ENCODE measurements around the gene TOMM22. TPM values are rescaled to one million over a fixed set of nuclear protein-coding genes. Genes with fewer than 3 reads are reported as not detected.
A peak's percentile ranks its signal among the peaks of the same experiment; 100 is the strongest.

The TOMM22 gene
- total RNA-seq, 1 donor from 2014 or later = 19.3 TPM

- intact Hi-C loops (cut with DNase I) = no loop called here
- H3K4me3 ChIP-seq = peak overlapping the region; percentile 15 to 78
- peaks cover 16 to 50% of the 10 kb centered on the region in 2 donors for H3K4me1 ChIP-seq
- TF ChIP-seq, protein P1, sequence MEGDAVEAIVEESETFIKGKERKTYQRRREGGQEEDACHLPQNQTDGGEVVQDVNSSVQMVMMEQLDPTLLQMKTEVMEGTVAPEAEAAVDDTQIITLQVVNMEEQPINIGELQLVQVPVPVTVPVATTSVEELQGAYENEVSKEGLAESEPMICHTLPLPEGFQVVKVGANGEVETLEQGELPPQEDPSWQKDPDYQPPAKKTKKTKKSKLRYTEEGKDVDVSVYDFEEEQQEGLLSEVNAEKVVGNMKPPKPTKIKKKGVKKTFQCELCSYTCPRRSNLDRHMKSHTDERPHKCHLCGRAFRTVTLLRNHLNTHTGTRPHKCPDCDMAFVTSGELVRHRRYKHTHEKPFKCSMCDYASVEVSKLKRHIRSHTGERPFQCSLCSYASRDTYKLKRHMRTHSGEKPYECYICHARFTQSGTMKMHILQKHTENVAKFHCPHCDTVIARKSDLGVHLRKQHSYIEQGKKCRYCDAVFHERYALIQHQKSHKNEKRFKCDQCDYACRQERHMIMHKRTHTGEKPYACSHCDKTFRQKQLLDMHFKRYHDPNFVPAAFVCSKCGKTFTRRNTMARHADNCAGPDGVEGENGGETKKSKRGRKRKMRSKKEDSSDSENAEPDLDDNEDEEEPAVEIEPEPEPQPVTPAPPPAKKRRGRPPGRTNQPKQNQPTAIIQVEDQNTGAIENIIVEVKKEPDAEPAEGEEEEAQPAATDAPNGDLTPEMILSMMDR (IDR thresholded peaks at IDR 0.05) = no peak
- no peaks in the 10 kb centered on the region for H3K9me3 ChIP-seq
- H3K27ac ChIP-seq = peak overlapping the region; percentile 94 to 98
- H3K36me3 ChIP-seq = peaks cover 0 to 4% of the 10 kb centered on the region in 2 donors
- no peak for DNase-seq (ENCODE audit: low spot score in 2 of 2)
- no peaks in the 10 kb centered on the region for H3K27me3 ChIP-seq
Observed at GRCh38 chr22:38697425-38698089, 15.8 kb downstream of the TOMM22 start.

DNA sequence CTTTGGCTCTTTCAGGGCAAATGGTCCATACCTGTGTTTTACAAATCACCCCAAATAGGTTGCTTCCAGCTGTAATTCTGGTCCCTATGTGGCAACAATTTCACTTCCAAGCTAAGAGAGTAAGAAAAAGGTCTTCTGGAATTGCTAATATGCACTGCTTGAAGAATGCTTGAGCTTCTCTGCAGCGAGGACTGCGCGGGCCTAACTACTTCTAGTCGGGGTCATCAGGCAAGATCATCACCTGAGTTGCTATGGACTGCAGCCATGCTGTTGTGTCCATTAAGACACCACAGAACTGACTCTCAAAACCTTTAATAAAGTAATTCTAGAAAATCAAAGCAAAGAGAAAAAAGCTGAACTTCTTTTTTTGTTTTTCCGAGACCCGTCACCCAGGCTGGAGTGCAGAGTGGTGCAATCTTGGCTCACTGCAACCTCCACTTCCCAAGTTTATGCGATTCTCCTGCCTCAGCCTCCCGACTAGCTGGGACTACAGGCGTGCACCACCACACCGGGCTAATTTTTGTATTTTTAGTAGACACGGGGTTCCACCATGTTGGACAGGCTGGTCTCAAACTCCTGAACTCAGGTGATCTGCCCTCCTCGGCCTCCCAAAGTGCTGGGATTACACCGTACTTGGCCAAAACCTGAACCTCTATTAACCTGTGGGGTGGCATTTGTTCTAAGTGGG is 16.8 kb downstream of the TOMM22 start:
- H3K27me3 ChIP-seq = no peaks in the 10 kb centered on the region
- H3K9me3 ChIP-seq = no peaks in the 10 kb centered on the region
- H3K4me3 ChIP-seq = peak overlapping the region; percentile 70 to 78
- DNase-seq (ENCODE audit: low spot score in 2 of 2) = no peak
- H3K36me3 ChIP-seq = peaks cover 0 to 4% of the 10 kb centered on the region in 2 donors
- peak overlapping the region; percentile 94 to 98 for H3K27ac ChIP-seq
- H3K4me1 ChIP-seq = peaks cover 16 to 48% of the 10 kb centered on the region in 2 donors
- intact Hi-C loops (cut with DNase I) = no loop called here
- TF ChIP-seq, protein P1 (IDR thresholded peaks at IDR 0.05) = no peak

DNA sequence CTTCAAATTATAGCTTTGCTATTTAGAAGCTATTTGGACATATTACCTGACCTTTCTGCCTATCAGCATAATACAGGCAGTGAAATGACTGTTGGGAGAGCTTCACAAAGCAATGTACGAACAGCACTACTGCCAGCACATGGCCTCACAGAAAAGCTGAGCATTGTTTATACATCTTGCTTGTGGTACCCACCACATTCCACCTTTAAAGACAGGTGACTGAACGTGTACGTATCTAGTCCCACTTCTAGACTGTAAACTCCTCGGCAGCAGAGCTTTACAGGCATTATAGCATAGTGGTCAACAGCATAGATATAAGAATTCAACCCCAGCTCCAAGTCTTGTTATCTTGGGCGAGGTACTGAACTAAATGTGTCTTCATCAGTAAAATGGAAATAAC is 17.4 kb downstream of the TOMM22 start:
- peaks cover 16 to 44% of the 10 kb centered on the region in 2 donors for H3K4me1 ChIP-seq
- peak overlapping the region; percentile 70 to 78 for H3K4me3 ChIP-seq
- TF ChIP-seq, protein P1 (IDR thresholded peaks at IDR 0.05) = no peak
- peaks cover 0 to 4% of the 10 kb centered on the region in 2 donors for H3K36me3 ChIP-seq
- no peaks in the 10 kb centered on the region for H3K27me3 ChIP-seq
- DNase-seq (ENCODE audit: low spot score in 2 of 2) = no peak
- peak overlapping the region; percentile 94 to 98 for H3K27ac ChIP-seq
- intact Hi-C loops (cut with DNase I) = no loop called here
- no peaks in the 10 kb centered on the region for H3K9me3 ChIP-seq

DNA sequence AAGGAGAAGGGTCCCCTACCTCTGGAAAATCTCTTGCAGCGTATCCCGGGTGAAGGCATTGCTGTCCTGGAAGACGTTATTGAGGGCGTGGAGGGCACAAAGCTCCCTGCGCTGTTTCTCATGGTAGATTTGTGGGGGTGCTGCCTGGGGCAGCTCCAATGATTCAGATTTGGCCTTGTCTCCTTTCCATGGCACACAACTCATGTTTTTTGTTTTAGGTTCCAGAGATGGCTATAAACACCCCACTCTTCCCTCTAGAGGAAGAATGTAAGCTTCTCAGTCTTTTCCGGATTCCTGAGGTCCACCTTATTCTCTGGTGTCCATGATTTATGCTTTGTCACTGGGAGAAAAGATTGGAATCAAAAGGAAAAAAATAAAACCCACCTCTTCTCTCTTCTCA is 18.0 kb downstream of the TOMM22 start:
- Histone ChIP-seq H3K4me3 (peak overlapping the region; percentile 70 to 78), H3K4me1 (peaks cover 16 to 46% of the 10 kb centered on the region in 2 donors), H3K27ac (peak overlapping the region; percentile 94 to 98), H3K9me3 (no peaks in the 10 kb centered on the region), H3K36me3 (peaks cover 0 to 4% of the 10 kb centered on the region in 2 donors), H3K27me3 (no peaks in the 10 kb centered on the region)
- TF ChIP-seq, protein P1 (IDR thresholded peaks at IDR 0.05) = no peak
- intact Hi-C loops (cut with DNase I) = loop anchor here (2.0 to 10.0 kb wide), 4 partner anchors 19 to 855 kb away; partner anchors contain the start of genes ANKRD54, DDX17, EIF3L and TOMM22
- no peak for DNase-seq (ENCODE audit: low spot score in 2 of 2)

GRCh38 chr22:38700270-38700788 is 18.6 kb downstream of the TOMM22 start:
- Histone ChIP-seq H3K27ac (peak overlapping the region; percentile 94 to 98), H3K4me1 (peaks cover 16 to 42% of the 10 kb centered on the region in 2 donors), H3K36me3 (peaks cover 0 to 4% of the 10 kb centered on the region in 2 donors), H3K9me3 (no peaks in the 10 kb centered on the region), H3K4me3 (peak overlapping the region; percentile 70 to 78), H3K27me3 (no peaks in the 10 kb centered on the region)
- intact Hi-C loops (cut with DNase I) = loop anchor here (2.0 to 10.0 kb wide), 4 partner anchors 20 to 856 kb away; partner anchors contain the start of genes ANKRD54, DDX17, EIF3L and TOMM22
- TF ChIP-seq, protein P1 (IDR thresholded peaks at IDR 0.05) = no peak
- peak in 1 of 2 donors; percentile 84 for DNase-seq (ENCODE audit: low spot score in 2 of 2)
